Activated CD8-positive, alpha-beta memory T cell treated with anti-CD3 and anti-CD28 coated beads for 4 hours (primary cell): ENCODE measurements around the gene AK2.

Experiments
- DNase-seq, 2 donors: peaks; one replicate each; pipeline ENCODE4 v3.0.0-alpha.2; 2020; ENCODE audit warnings: low read depth in 2 of 2

The AK2 gene

GRCh38 chr1:33024430-33025179 is 12.1 kb downstream of the AK2 start:
- peak; percentile 16 to 46 for DNase-seq

- DNase-seq, result no peak
These were observed 14.0 kb downstream of the AK2 start for GRCh38 chr1:33022650-33023200.

GRCh38 chr1:33021567-33022431 is 14.9 kb downstream of the AK2 start:
- DNase-seq, result no peak

- DNase-seq, result no peak
These were observed 18.6 kb downstream of the AK2 start for GRCh38 chr1:33018112-33018511.

- no peak for DNase-seq
These were observed 19.5 kb downstream of the AK2 start for GRCh38 chr1:33017175-33017574.

- DNase-seq, result no peak
These were observed 21.5 kb downstream of the AK2 start for GRCh38 chr1:33015216-33015615.

- no peak for DNase-seq
These were observed 22.1 kb downstream of the AK2 start for GRCh38 chr1:33014464-33015163.

GRCh38 chr1:33013791-33014190 is 22.9 kb downstream of the AK2 start:
- DNase-seq, result no peak

GRCh38 chr1:33012165-33012564 is 24.5 kb downstream of the AK2 start:
- no peak for DNase-seq

GRCh38 chr1:33010932-33011731 is 25.6 kb downstream of the AK2 start:
- no peak for DNase-seq

- no peak for DNase-seq
These were observed 27.1 kb downstream of the AK2 start for GRCh38 chr1:33009561-33009960.

- no peak for DNase-seq
These were observed 28.4 kb downstream of the AK2 start for GRCh38 chr1:33008051-33008914.

GRCh38 chr1:33007190-33008050 is 29.3 kb downstream of the AK2 start:
- no peak for DNase-seq

GRCh38 chr1:33005838-33006421 is 30.8 kb downstream of the AK2 start:
- no peak for DNase-seq

- DNase-seq, result no peak
These were observed 31.4 kb downstream of the AK2 start for GRCh38 chr1:33005117-33005837.

GRCh38 chr1:33004613-33005012 is 32.1 kb downstream of the AK2 start:
- no peak for DNase-seq

- DNase-seq, result no peak
These were observed 33.0 kb downstream of the AK2 start for GRCh38 chr1:33003657-33004056.

GRCh38 chr1:33002006-33002405 is 34.7 kb downstream of the AK2 start:
- DNase-seq, result no peak
